ENCODE data around the gene SLC35A3.

SLC35A3 gene

GRCh38 chr1:100077531-100077930 is 107.7 kb downstream of the SLC35A3 start:
- DNase-seq: no peak

- DNase-seq: no peak
These were observed 110.5 kb downstream of the SLC35A3 start for GRCh38 chr1:100080331-100080730.
